Suppressor macrophage treated with lipopolysaccharide for 1 hour (primary cell): Measurements from ENCODE around the gene ENDOD1.

Experiments used
- DNase-seq, 3 donors: peaks; one replicate each; pipeline ENCODE4 v3.0.0-alpha.2; 2020 to 2022

The ENDOD1 gene

GRCh38 chr11:95076981-95077380, 12.7 kb upstream of the ENDOD1 start:
- no peak for DNase-seq

- no peak for DNase-seq
These were observed 11.1 kb upstream of the ENDOD1 start for GRCh38 chr11:95078526-95078925.

GRCh38 chr11:95081010-95081409, 8.6 kb upstream of the ENDOD1 start:
- no peak for DNase-seq

GRCh38 chr11:95081412-95081811, 8.2 kb upstream of the ENDOD1 start:
- no peak for DNase-seq

GRCh38 chr11:95082576-95083001, 7.1 kb upstream of the ENDOD1 start:
- DNase-seq = no peak

- DNase-seq = peak; percentile 70 to 87 (median 80)
These were observed 5.1 kb upstream of the ENDOD1 start for GRCh38 chr11:95084509-95084908.

- DNase-seq = peak in 1 of 3 donors; percentile 11
These were observed 4.4 kb upstream of the ENDOD1 start for GRCh38 chr11:95085117-95085816.

GRCh38 chr11:95086151-95086550, 3.5 kb upstream of the ENDOD1 start:
- no peak for DNase-seq

- DNase-seq = no peak
These were observed 2.6 kb upstream of the ENDOD1 start for GRCh38 chr11:95086836-95087570.

- peak in 2 of 3 donors; percentile 40 to 55 for DNase-seq
These were observed 563 bp upstream of the ENDOD1 start for GRCh38 chr11:95088946-95089619.

- no peak for DNase-seq
These were observed 2.1 kb downstream of the ENDOD1 start for GRCh38 chr11:95091663-95092180.

GRCh38 chr11:95092549-95093324, 3.1 kb downstream of the ENDOD1 start:
- peak; percentile 71 to 92 (median 79) for DNase-seq

- DNase-seq = no peak
These were observed 3.9 kb downstream of the ENDOD1 start for GRCh38 chr11:95093548-95093947.

- DNase-seq = peak; percentile 61 to 91 (median 78)
These were observed 6.4 kb downstream of the ENDOD1 start for GRCh38 chr11:95095858-95096587.

GRCh38 chr11:95097209-95097608, 7.6 kb downstream of the ENDOD1 start:
- DNase-seq = no peak

- DNase-seq = no peak
These were observed 9.2 kb downstream of the ENDOD1 start for GRCh38 chr11:95098826-95099225.

- no peak for DNase-seq
These were observed 10.6 kb downstream of the ENDOD1 start for GRCh38 chr11:95100191-95100648.

- DNase-seq = no peak
These were observed 11.3 kb downstream of the ENDOD1 start for GRCh38 chr11:95100856-95101507.

- no peak for DNase-seq
These were observed 12.3 kb downstream of the ENDOD1 start for GRCh38 chr11:95101935-95102334.

GRCh38 chr11:95102733-95103132, 13.1 kb downstream of the ENDOD1 start:
- peak; percentile 50 to 74 (median 57) for DNase-seq

- DNase-seq = no peak
These were observed 14.1 kb downstream of the ENDOD1 start for GRCh38 chr11:95103701-95104100.
